Liver (tissue), 3 donors: ENCODE results near the gene PTPN4.

Source experiments
- ATF3 ChIP-seq: IDR thresholded peaks from 2 replicates; pipeline ENCODE4 v1.6.1; 2016; ENCODE audit warnings: antibody characterized with exemption
- TF ChIP-seq, protein P1 (sequence below): fragments of 150-350 bp; IDR thresholded peaks from 2 replicates; pipeline ENCODE4 v1.5.1; 2017; ENCODE audit warnings: improper control_type of control experiment, low read depth, low read length; ENCODE audit not compliant: missing input control
- TF ChIP-seq, protein P2 (sequence below): IDR thresholded peaks from 2 replicates; pipeline ENCODE4 v1.6.1; 2016; ENCODE audit warnings: antibody characterized with exemption
- donor health status: healthy.
- donor health status: healthy.

DNA sequence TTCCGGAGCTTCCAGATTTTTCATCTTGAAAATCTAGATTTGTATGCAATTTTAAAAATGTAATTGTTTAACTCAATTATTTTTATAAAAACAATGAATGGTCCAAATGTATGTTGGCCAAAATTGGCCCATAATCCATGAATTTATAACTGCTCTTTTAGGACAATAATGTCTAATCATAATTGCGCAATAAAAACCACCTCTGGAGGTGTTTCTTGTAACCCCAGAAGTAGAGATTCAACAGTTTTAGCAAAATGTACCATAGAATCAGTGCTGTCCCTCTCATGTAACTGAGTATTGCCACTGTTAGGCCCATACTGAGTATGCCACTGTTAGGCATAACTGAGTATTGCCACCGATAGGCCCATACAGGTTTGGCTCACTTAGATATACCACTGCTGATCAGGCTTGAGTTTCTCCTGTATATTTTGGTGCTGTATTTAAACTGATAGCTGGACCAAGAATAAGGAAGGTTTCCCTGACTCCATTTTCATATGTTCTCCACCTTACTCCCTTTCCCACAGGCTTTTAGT lies 182.3 kb downstream of the PTPN4 start:
- TF ChIP-seq ATF3, result no peak
- TF ChIP-seq, protein P1, sequence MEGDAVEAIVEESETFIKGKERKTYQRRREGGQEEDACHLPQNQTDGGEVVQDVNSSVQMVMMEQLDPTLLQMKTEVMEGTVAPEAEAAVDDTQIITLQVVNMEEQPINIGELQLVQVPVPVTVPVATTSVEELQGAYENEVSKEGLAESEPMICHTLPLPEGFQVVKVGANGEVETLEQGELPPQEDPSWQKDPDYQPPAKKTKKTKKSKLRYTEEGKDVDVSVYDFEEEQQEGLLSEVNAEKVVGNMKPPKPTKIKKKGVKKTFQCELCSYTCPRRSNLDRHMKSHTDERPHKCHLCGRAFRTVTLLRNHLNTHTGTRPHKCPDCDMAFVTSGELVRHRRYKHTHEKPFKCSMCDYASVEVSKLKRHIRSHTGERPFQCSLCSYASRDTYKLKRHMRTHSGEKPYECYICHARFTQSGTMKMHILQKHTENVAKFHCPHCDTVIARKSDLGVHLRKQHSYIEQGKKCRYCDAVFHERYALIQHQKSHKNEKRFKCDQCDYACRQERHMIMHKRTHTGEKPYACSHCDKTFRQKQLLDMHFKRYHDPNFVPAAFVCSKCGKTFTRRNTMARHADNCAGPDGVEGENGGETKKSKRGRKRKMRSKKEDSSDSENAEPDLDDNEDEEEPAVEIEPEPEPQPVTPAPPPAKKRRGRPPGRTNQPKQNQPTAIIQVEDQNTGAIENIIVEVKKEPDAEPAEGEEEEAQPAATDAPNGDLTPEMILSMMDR, result no peak
- TF ChIP-seq, protein P2, sequence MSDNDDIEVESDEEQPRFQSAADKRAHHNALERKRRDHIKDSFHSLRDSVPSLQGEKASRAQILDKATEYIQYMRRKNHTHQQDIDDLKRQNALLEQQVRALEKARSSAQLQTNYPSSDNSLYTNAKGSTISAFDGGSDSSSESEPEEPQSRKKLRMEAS, result no peak
